H9 (cell line): Measurements from ENCODE around the gene CROCC2. TPM values are rescaled to one million over a fixed set of nuclear protein-coding genes. Genes with fewer than 3 reads are reported as not detected.

Experiments used
- DNase-seq: peaks from one replicate; pipeline ENCODE4 v3.0.0-alpha.2; 2017
- H2AFZ ChIP-seq: one replicate; pipeline ENCODE4 v1.6.1; 2013; ENCODE audit warnings: mild to moderate bottlenecking, low read length, control low read depth, moderate library complexity
- H2AK5ac ChIP-seq: 2 replicates; pipeline ENCODE4 v1.6.1; 2013; ENCODE audit warnings: low read length, control low read depth, mixed read lengths; ENCODE audit not compliant: insufficient read length
- H2BK120ac ChIP-seq: one replicate; pipeline ENCODE4 v1.6.1; 2013; ENCODE audit warnings: low read depth, mild to moderate bottlenecking, low read length, control low read depth, inconsistent platforms; ENCODE audit not compliant: poor library complexity, severe bottlenecking
- H2BK12ac ChIP-seq: 2 replicates; pipeline ENCODE4 v1.6.1; 2013; ENCODE audit warnings: low read length, control low read depth, mixed read lengths, low read depth; ENCODE audit not compliant: insufficient read length
- H2BK15ac ChIP-seq: 2 replicates; pipeline ENCODE4 v1.6.1; 2013; ENCODE audit warnings: low read depth, low read length, control low read depth
- H2BK20ac ChIP-seq: one replicate; pipeline ENCODE4 v1.6.1; 2013; ENCODE audit warnings: low read depth, mild to moderate bottlenecking, low read length, control low read depth, inconsistent platforms; ENCODE audit not compliant: poor library complexity, severe bottlenecking
- H2BK5ac ChIP-seq: 2 replicates; pipeline ENCODE4 v1.6.1; 2013; ENCODE audit warnings: low read length, control low read depth, mixed read lengths; ENCODE audit not compliant: insufficient read length
- H3K14ac ChIP-seq: 2 replicates; pipeline ENCODE4 v1.6.1; 2013; ENCODE audit warnings: low read length, control low read depth; ENCODE audit not compliant: insufficient read depth
- H3K18ac ChIP-seq: 2 replicates; pipeline ENCODE4 v1.6.1; 2013; ENCODE audit warnings: low read depth, mild to moderate bottlenecking, mixed read lengths, low read length, control low read depth; ENCODE audit not compliant: insufficient read length
- H3K23ac ChIP-seq: 2 replicates; pipeline ENCODE4 v1.6.1; 2013; ENCODE audit warnings: low read length, control low read depth, mixed read lengths, low read depth; ENCODE audit not compliant: insufficient read length
- H3K23me2 ChIP-seq: 2 replicates; pipeline ENCODE4 v1.6.1; 2013; ENCODE audit warnings: low read depth, mild to moderate bottlenecking, mixed read lengths, low read length, control low read depth; ENCODE audit not compliant: insufficient read length, poor library complexity, severe bottlenecking
- H3K27ac ChIP-seq: 2 replicates; pipeline ENCODE4 v1.5.1; 2013; ENCODE audit warnings: low read length, control low read depth, mixed read lengths, low read depth; ENCODE audit not compliant: insufficient read length
- H3K27me3 ChIP-seq: 2 replicates; pipeline ENCODE4 v1.6.1; 2013; ENCODE audit warnings: low read length, control low read depth, inconsistent platforms; ENCODE audit not compliant: insufficient read depth
- H3K4ac ChIP-seq: 2 replicates; pipeline ENCODE4 v1.6.1; 2013; ENCODE audit warnings: low read depth, mild to moderate bottlenecking, control low read depth, inconsistent platforms, low read length, moderate library complexity
- H3K4me1 ChIP-seq: 2 replicates; pipeline ENCODE4 v1.6.1; 2013; ENCODE audit warnings: low read length, control low read depth, inconsistent platforms; ENCODE audit not compliant: insufficient read depth
- H3K4me2 ChIP-seq: 2 replicates; pipeline ENCODE4 v1.6.1; 2013; ENCODE audit warnings: low read length, control low read depth, mixed read lengths; ENCODE audit not compliant: insufficient read length, insufficient read depth
- H3K56ac ChIP-seq: 2 replicates; pipeline ENCODE4 v1.6.1; 2013; ENCODE audit warnings: low read depth, mild to moderate bottlenecking, mixed read lengths, low read length, control low read depth; ENCODE audit not compliant: insufficient read length
- H3K79me1 ChIP-seq: 2 replicates; pipeline ENCODE4 v1.6.1; 2013; ENCODE audit warnings: low read depth, mild to moderate bottlenecking, moderate library complexity, low read length, control low read depth, inconsistent platforms; ENCODE audit not compliant: insufficient read depth, poor library complexity, severe bottlenecking
- H3K79me2 ChIP-seq: 2 replicates; pipeline ENCODE4 v1.6.1; 2013; ENCODE audit warnings: low read length, control low read depth, inconsistent platforms; ENCODE audit not compliant: insufficient read depth
- H3K9ac ChIP-seq: 2 replicates; pipeline ENCODE4 v1.6.1; 2013; ENCODE audit warnings: low read length, control low read depth, mixed read lengths; ENCODE audit not compliant: insufficient read length; ENCODE audit errors: extremely low read depth
- H3K9me3 ChIP-seq: one replicate; pipeline ENCODE4 v1.6.1; 2013; ENCODE audit warnings: low read depth, low read length, inconsistent platforms; ENCODE audit not compliant: control insufficient read depth
- H3T11ph ChIP-seq: one replicate; pipeline ENCODE4 v1.6.1; 2013; ENCODE audit warnings: mild to moderate bottlenecking, low read length, control low read depth, inconsistent platforms
- H4K20me1 ChIP-seq: one replicate; pipeline ENCODE4 v1.6.1; 2013; ENCODE audit not compliant: control insufficient read depth, insufficient read length, insufficient read depth
- H4K5ac ChIP-seq: 2 replicates; pipeline ENCODE4 v1.6.1; 2013; ENCODE audit warnings: low read depth, mild to moderate bottlenecking, mixed read lengths, low read length, control low read depth; ENCODE audit not compliant: insufficient read length
- H4K8ac ChIP-seq: replicated peaks from 2 replicates; pipeline ENCODE4 v1.6.1; 2013; ENCODE audit warnings: low read length, control low read depth, mixed read lengths, low read depth; ENCODE audit not compliant: insufficient read length
- H4K91ac ChIP-seq: 2 replicates; pipeline ENCODE4 v1.6.1; 2013; ENCODE audit warnings: low read depth, mild to moderate bottlenecking, moderate library complexity, mixed read lengths, low read length, control low read depth; ENCODE audit not compliant: insufficient read length
- H3K27ac Mint-ChIP-seq, 3 experiments: 2 replicates in 2 of 3; 3 replicates in 1 of 3; pipeline ENCODE4 v1.8.0; 2020 to 2021; ENCODE audit warnings: mixed read lengths in 3 of 3, mild to moderate bottlenecking in 1 of 3, moderate library complexity in 1 of 3
- H3K27me3 Mint-ChIP-seq: 2 replicates; pipeline ENCODE4 v1.8.0; 2021; ENCODE audit warnings: low read depth, mild to moderate bottlenecking, moderate library complexity, mixed read lengths
- H3K36me3 Mint-ChIP-seq, 3 experiments: 2 replicates in 2 of 3; 3 replicates in 1 of 3; pipeline ENCODE4 v1.8.0; 2020 to 2021; ENCODE audit warnings: low read depth in 3 of 3, mixed read lengths in 3 of 3; ENCODE audit not compliant: insufficient read depth in 1 of 3
- H3K4me1 Mint-ChIP-seq, 2 experiments: 2 replicates each; pipeline ENCODE4 v1.8.0; 2020; ENCODE audit warnings: mixed read lengths in 2 of 2
- H3K4me3 Mint-ChIP-seq, 2 experiments: 2 replicates in 1 of 2; 3 replicates in 1 of 2; pipeline ENCODE4 v1.8.0; 2020 to 2021; ENCODE audit warnings: mild to moderate bottlenecking in 2 of 2, mixed read lengths in 2 of 2, moderate library complexity in 1 of 2
- H3K9me3 Mint-ChIP-seq, 2 experiments: 2 replicates in 1 of 2; 3 replicates in 1 of 2; pipeline ENCODE4 v1.8.0; 2020; ENCODE audit warnings: mild to moderate bottlenecking in 2 of 2, mixed read lengths in 2 of 2, moderate library complexity in 1 of 2
- WGBS: extraction: QIAGEN DNeasy Blood & Tissue Kit; methylation state at CpG from one replicate; pipeline ENCODE4 v1.1.7; 2013; ENCODE audit warnings: missing lambda C conversion rate, low lambda C conversion rate, mixed read lengths; ENCODE audit not compliant: insufficient read length; ENCODE audit errors: extremely low coverage; 5-methylcytosine and 5-hydroxymethylcytosine counted together
- total RNA-seq: library from RNA; stranded (reverse); gene quantifications from 2 replicates; pipeline ENCODE4 v1.2.1, GENCODE V29; 2021
- TF ChIP-seq, protein P1 (sequence below): fragments of 200-600 bp; sonication (generic); conservative IDR thresholded peaks from 3 replicates; pipeline ENCODE4 v1.8.0; 2021; ENCODE audit warnings: antibody characterized with exemption, mild to moderate bottlenecking

The CROCC2 gene
- total RNA-seq, 1 experiment from 2014 or later, result not detected

- no CpG with 5 or more reads among the region's 2 CpGs for WGBS
- H3K27ac Mint-ChIP-seq, result peak overlapping the region in 1 of 3 experiments; percentile 85; a peak in 1 of 7 replicates
- H3K4me3 Mint-ChIP-seq, result peak overlapping the region in 1 of 2 experiments; percentile 44; a peak in 2 of 5 replicates
- Histone ChIP-seq H3K4me1 (no peaks in the 10 kb centered on the region; the same call in 1 of the 2 replicates), H4K8ac (no peak overlapping the region), H2BK120ac (no peak overlapping the region), H3K23me2 (peaks cover 5% of the 10 kb centered on the region), H3K14ac (peak overlapping the region; percentile 21; the same call in 1 of the 2 replicates), H3K79me1 (no peaks in the 10 kb centered on the region), H2BK20ac (no peak overlapping the region), H2BK12ac (no peak overlapping the region), H3K27ac (no peak overlapping the region), H3K9ac (no peak overlapping the region), H4K5ac (no peak overlapping the region), H3K9me3 (no peaks in the 10 kb centered on the region), H4K91ac (no peak overlapping the region), H3K56ac (no peak overlapping the region), H3T11ph (no peak overlapping the region), H4K20me1 (no peaks in the 10 kb centered on the region), H3K18ac (no peak overlapping the region), H3K27me3 (no peaks in the 10 kb centered on the region), H2BK5ac (no peak overlapping the region), H2AK5ac (no peak overlapping the region), H2AFZ (no peak overlapping the region), H3K79me2 (no peaks in the 10 kb centered on the region), H3K4ac (no peak overlapping the region), H3K23ac (no peak overlapping the region), H3K4me2 (no peak overlapping the region), H2BK15ac (no peak overlapping the region)
- H3K36me3 Mint-ChIP-seq, result peaks cover 7 to 13% (median 8%) of the 10 kb centered on the region in 3 experiments; a peak in 5 of 7 replicates
- DNase-seq, result no peak
- peaks cover 22% of the 10 kb centered on the region for H3K27me3 Mint-ChIP-seq
- peaks cover 22% of the 10 kb centered on the region in 2 experiments for H3K9me3 Mint-ChIP-seq
- TF ChIP-seq, protein P1, sequence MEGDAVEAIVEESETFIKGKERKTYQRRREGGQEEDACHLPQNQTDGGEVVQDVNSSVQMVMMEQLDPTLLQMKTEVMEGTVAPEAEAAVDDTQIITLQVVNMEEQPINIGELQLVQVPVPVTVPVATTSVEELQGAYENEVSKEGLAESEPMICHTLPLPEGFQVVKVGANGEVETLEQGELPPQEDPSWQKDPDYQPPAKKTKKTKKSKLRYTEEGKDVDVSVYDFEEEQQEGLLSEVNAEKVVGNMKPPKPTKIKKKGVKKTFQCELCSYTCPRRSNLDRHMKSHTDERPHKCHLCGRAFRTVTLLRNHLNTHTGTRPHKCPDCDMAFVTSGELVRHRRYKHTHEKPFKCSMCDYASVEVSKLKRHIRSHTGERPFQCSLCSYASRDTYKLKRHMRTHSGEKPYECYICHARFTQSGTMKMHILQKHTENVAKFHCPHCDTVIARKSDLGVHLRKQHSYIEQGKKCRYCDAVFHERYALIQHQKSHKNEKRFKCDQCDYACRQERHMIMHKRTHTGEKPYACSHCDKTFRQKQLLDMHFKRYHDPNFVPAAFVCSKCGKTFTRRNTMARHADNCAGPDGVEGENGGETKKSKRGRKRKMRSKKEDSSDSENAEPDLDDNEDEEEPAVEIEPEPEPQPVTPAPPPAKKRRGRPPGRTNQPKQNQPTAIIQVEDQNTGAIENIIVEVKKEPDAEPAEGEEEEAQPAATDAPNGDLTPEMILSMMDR, result no peak
- H3K4me1 Mint-ChIP-seq, result peaks cover 17% of the 10 kb centered on the region in 2 experiments
These were observed 103.1 kb downstream of the CROCC2 start for GRCh38 chr2:241009191-241009590.
